Measurements from ENCODE around the gene APC2.
A peak's percentile ranks its signal among the peaks of the same experiment; 100 is the strongest.
"Not testable (repeated sequence)": the region's sequence is repeated elsewhere in the genome, so short reads cannot be mapped to it uniquely, and the experiment has no call there.

APC2 gene

DNA sequence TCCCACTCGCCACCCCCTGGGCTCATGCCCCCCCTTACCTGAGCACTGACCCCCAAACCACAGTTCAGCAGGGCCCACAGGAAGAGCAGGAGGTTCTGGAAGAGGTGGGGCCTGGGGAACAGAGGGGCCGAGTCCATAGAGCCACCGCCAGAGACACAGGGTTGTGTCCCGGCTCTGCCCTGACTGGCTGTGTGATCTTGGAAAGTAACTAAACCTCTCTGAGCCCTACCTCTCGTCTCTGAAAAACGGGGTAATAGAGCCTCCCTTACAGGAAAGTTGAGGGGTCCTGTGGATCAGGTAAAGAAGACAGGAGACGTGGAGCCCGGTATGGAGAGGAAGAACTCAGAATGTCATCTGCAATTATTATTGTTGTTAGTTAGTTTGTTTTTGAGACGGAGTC lies 60.9 kb downstream of the APC2 start:
- peaks cover 0 to 15% of the 10 kb centered on the region in 2 donors for H3K4me1 ChIP-seq (ENCODE audit: control insufficient read depth in 1 of 2, insufficient read depth in 2 of 2, low read length in 2 of 2)
- peaks cover 0 to 4% of the 10 kb centered on the region in 2 donors for H3K9me3 ChIP-seq (ENCODE audit: control insufficient read depth in 1 of 2, low read length in 2 of 2)
- no peak overlapping the region for H3K4me3 ChIP-seq (ENCODE audit: low read depth in 1 of 2, low read length in 2 of 2)
- H3K36me3 ChIP-seq (ENCODE audit: control insufficient read depth in 1 of 2, insufficient read depth in 2 of 2, low read length in 2 of 2), result no peaks in the 10 kb centered on the region
- H3K27me3 ChIP-seq (ENCODE audit: low read depth, low read length), result peaks cover 3% of the 10 kb centered on the region
- no peak overlapping the region for H3K27ac ChIP-seq (ENCODE audit: low read length)

DNA sequence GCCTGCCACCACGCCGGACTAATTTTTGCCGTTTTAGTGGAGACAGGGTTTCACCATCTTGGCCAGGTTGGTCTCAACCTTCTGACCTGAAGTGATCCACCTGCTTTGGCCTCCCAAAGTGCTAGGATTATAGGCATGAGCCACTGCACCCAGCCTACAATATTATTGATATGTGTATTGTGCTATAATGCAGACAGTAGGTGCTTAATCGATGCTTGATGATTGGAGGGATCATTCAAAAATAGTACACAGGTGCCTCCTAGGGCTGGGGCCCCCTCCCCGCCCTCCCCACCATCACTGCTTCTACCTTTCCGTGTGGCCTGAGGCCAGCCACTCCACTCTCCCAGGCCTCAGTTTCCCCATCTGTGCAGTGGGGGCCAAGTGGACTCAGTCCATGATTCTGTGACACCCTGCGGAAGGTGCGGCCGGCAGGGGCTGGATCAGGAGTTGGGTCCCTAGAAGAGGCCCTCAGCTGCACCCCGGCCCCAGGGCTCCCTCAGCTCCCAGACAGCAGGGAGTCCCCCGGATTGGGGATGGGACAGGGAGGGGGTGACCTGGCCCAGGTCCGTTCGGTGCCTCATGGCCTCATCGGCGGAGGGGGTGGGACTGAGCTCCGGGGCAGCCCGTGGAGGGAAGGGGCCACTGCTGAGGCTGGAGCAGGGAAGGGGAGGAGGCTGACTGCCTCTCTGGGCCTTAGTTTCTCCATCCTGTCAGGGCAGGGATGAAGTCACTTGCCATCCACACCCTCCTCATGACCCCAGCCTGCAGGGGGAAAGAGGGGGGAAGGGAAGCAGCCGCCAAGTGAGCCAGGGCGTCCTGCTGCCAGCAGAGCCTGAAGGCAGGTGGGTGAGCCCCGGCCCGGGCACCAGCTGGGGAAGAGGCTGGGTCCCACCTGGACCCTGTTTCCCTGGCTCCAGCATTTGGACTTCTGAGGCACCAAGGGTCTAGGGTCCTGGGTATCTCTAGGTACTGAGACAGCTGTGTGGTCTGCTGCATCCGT lies 61.7 kb downstream of the APC2 start:
- Histone ChIP-seq H3K36me3 (ENCODE audit: control insufficient read depth in 1 of 2, insufficient read depth in 2 of 2, low read length in 2 of 2) (no peaks in the 10 kb centered on the region), H3K9me3 (ENCODE audit: control insufficient read depth in 1 of 2, low read length in 2 of 2) (peaks cover 0 to 4% of the 10 kb centered on the region in 2 donors), H3K27me3 (ENCODE audit: low read depth, low read length) (peaks cover 3% of the 10 kb centered on the region), H3K27ac (ENCODE audit: low read length) (no peak overlapping the region), H3K4me3 (ENCODE audit: low read depth in 1 of 2, low read length in 2 of 2) (no peak overlapping the region), H3K4me1 (ENCODE audit: control insufficient read depth in 1 of 2, insufficient read depth in 2 of 2, low read length in 2 of 2) (peaks cover 0 to 15% of the 10 kb centered on the region in 2 donors)

DNA sequence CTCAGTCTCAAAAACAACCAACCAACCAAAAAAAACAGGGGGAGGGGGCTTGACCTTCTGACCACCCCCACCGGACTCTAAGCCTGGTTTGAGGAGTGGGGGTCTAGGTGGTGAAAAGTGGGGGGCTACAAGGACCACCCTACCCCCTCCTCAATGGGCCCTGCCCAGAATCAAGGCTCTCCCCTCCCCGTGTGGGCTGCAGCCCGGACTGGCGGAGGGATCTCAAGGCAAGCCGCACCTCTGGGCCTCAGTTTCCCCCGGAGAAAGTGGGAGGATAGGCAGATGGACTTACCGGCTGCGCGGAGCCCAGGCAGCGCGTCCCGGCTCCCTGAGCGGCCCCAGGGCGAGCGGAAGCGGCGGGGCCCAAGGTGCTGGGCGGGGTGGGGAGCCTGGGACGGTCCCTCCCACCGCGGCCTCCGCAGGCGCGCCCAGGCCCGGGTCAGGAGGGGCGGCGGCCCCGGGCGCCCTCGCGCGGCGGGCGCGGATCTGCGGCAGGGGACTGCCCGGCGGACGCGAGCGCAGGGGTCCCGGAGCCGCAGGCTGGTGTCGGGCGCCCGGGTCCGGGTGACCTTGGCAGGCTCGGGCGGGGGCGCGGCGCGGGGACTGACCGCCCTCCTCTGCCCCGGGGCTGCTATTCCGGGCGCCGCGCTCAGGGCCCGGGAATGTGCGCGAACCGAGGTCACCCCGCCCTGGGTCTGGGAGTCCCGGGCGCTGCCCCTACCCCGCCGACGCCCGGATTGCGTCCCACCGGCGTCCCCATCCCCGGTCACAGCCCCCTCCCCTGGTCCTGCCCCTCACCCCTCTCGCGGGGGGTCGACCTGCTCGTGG lies 63.0 kb downstream of the APC2 start, which contains the start of gene ADAMTSL5:
Gene ADAMTSL5, minus strand, starts transcription at position 349 of the 828 bp plus-strand sequence. CDS start 2,076 bp downstream, outside the sequence.
- Histone ChIP-seq H3K36me3 (ENCODE audit: control insufficient read depth in 1 of 2, insufficient read depth in 2 of 2, low read length in 2 of 2) (no peaks in the 10 kb centered on the region), H3K27ac (ENCODE audit: low read length) (no peak within 1 kb of the TSS), H3K4me1 (ENCODE audit: control insufficient read depth in 1 of 2, insufficient read depth in 2 of 2, low read length in 2 of 2) (peaks cover 0 to 10% of the 10 kb centered on the region in 2 donors), H3K27me3 (ENCODE audit: low read depth, low read length) (peaks cover 3% of the 10 kb centered on the region), H3K4me3 (ENCODE audit: low read depth in 1 of 2, low read length in 2 of 2) (peak within 1 kb of the TSS; percentile 44 to 61), H3K9me3 (ENCODE audit: control insufficient read depth in 1 of 2, low read length in 2 of 2) (peaks cover 0 to 4% of the 10 kb centered on the region in 2 donors)

DNA sequence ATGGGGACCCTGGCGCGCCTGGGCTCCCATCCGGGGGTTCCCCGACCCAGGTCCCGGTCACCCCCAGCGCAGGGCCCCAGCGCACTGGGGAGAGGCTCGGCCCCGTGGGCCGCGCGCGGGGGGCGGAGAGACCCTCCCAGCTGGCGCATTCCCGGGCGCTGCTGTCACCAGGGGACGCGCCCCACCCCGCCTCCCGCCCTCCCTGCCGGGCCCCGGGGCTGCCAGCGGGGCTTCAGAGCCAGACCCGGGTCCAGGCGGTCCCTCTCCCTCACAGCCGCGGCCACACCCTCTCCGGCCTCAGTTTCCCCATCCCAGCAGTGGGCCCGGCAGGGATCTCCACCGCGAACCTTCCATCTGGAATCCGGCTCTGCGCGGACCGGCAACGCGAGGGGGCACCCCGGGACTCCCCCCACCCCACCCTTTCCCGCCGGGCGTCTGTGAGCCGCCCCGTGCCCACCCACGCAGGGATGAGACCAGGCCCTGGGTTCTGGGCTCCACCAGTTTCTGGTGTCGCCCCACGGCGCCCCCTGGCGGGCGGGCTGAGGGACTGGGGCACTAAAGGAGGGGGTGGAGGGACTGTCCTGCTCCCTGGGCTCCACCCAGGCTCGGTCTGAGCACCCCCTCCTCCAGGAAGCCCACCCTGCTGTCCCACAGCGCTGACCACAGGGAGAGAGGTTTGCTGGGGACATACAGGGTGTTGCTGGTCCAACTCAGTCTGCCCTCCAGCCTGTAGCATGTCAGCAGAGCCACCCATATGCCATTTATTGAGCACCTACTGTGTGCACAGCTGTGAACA lies 63.8 kb downstream of the APC2 start:
- no peaks in the 10 kb centered on the region for H3K36me3 ChIP-seq (ENCODE audit: control insufficient read depth in 1 of 2, insufficient read depth in 2 of 2, low read length in 2 of 2)
- no peak overlapping the region for H3K27ac ChIP-seq (ENCODE audit: low read length)
- no peaks in the 10 kb centered on the region for H3K9me3 ChIP-seq (ENCODE audit: control insufficient read depth in 1 of 2, low read length in 2 of 2)
- peaks cover 3% of the 10 kb centered on the region for H3K27me3 ChIP-seq (ENCODE audit: low read depth, low read length)
- H3K4me3 ChIP-seq (ENCODE audit: low read depth in 1 of 2, low read length in 2 of 2), result peak overlapping the region in 1 of 2 donors; percentile 61
- peaks cover 0 to 7% of the 10 kb centered on the region in 2 donors for H3K4me1 ChIP-seq (ENCODE audit: control insufficient read depth in 1 of 2, insufficient read depth in 2 of 2, low read length in 2 of 2)

DNA sequence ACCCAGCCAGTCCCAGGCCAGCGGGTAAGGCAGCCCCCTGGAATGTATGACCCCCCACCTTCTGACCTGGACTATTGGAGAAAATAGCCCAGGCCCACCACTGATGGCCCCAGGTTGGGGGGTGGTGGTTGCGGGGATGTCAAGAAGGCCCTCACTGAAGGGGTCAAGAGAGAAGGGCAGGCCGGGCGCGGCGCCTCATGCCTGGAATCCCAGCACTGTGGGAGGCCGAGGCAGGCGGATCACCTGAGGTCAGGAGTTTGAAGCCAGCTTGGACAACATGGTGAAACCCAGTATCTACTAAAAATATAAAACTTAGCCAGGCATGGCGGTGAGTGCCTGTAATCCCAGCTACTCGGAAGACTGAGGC lies 64.4 kb downstream of the APC2 start:
- no peaks in the 10 kb centered on the region for H3K9me3 ChIP-seq (ENCODE audit: control insufficient read depth in 1 of 2, low read length in 2 of 2)
- peaks cover 3% of the 10 kb centered on the region for H3K27me3 ChIP-seq (ENCODE audit: low read depth, low read length)
- no peak overlapping the region for H3K27ac ChIP-seq (ENCODE audit: low read length)
- H3K36me3 ChIP-seq (ENCODE audit: control insufficient read depth in 1 of 2, insufficient read depth in 2 of 2, low read length in 2 of 2), result no peaks in the 10 kb centered on the region
- H3K4me3 ChIP-seq (ENCODE audit: low read depth in 1 of 2, low read length in 2 of 2), result no peak overlapping the region
- H3K4me1 ChIP-seq (ENCODE audit: control insufficient read depth in 1 of 2, insufficient read depth in 2 of 2, low read length in 2 of 2), result peaks cover 0 to 7% of the 10 kb centered on the region in 2 donors

DNA sequence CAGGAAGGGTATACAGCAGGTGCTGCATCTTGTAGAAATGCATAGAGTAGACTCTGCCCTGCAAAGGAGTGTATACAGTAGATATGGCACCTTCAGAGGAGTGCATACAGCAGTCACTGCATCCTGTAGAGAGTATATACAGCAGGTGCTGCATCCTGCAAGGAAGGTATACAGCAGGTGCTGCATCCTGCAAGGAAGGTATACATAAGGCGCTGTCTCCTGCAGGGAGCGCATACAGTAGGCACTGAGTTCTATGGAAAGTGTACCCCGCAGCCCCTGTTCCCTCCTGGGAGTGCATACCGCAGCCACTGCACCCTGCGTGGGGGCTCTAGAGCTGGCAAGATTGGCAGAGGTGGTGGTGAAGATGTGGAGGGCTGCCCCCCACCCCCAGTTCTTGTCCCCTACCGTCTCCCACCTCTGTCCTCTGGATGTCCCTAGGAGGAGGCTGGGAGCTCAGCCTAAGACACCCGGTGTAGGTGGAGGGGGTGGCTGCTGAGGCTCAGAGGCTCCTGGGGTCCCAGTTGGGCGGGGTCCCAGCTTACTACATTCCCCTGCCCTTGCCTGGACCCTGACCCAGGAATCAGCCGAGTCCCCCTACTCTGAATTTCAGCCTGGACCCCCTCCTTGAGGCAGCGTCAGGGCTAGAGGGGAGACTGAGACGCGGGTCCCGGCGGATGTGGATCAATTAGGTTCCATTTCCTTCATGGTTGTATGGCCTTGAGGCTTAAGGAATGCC lies 65.2 kb downstream of the APC2 start:
- Histone ChIP-seq H3K27ac (ENCODE audit: low read length) (no peak overlapping the region), H3K9me3 (ENCODE audit: control insufficient read depth in 1 of 2, low read length in 2 of 2) (no peaks in the 10 kb centered on the region), H3K4me3 (ENCODE audit: low read depth in 1 of 2, low read length in 2 of 2) (no peak overlapping the region), H3K27me3 (ENCODE audit: low read depth, low read length) (peaks cover 3% of the 10 kb centered on the region), H3K4me1 (ENCODE audit: control insufficient read depth in 1 of 2, insufficient read depth in 2 of 2, low read length in 2 of 2) (peaks cover 0 to 7% of the 10 kb centered on the region in 2 donors), H3K36me3 (ENCODE audit: control insufficient read depth in 1 of 2, insufficient read depth in 2 of 2, low read length in 2 of 2) (no peaks in the 10 kb centered on the region)

DNA sequence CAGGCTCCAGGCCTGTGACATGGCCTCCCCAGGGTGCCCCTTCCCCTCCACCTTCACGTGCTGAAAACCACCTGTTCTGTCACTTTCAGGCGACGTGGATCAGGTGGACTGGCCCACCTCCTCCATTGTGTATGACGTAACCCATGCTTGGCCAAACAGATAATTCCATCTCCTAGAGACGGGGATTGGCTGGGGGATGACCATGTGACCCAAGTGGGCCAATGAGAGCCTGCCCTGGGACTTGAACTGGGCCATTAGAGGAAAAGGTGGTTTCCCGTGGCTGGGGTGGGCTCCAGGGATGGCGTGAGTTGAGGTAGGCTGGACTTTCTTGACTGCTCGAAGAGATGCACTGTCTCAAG lies 66.5 kb downstream of the APC2 start:
- Histone ChIP-seq H3K36me3 (ENCODE audit: control insufficient read depth in 1 of 2, insufficient read depth in 2 of 2, low read length in 2 of 2) (no peaks in the 10 kb centered on the region), H3K4me1 (ENCODE audit: control insufficient read depth in 1 of 2, insufficient read depth in 2 of 2, low read length in 2 of 2) (peaks cover 0 to 7% of the 10 kb centered on the region in 2 donors), H3K27me3 (ENCODE audit: low read depth, low read length) (peaks cover 3% of the 10 kb centered on the region), H3K4me3 (ENCODE audit: low read depth in 1 of 2, low read length in 2 of 2) (no peak overlapping the region), H3K9me3 (ENCODE audit: control insufficient read depth in 1 of 2, low read length in 2 of 2) (no peaks in the 10 kb centered on the region), H3K27ac (ENCODE audit: low read length) (no peak overlapping the region)

DNA sequence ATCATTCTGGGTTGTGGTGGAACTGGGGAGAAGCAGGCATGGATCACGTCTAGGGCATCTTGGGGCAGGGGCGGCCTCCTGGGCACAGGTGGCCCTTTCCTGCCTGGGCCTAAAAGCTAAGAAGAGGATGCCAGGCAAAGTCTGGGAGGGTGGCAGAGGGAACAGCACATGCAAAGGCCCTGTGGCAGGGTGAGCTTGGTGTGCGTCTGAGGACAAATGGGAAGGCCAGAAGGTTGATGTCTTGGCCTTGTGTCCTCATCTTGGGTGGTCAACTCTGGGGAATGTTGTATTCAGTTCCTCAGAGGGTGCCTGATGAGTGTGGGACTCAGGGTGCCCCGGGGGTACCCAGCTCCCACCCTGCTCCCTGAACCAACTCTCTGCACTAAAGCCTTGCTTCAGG lies 68.5 kb downstream of the APC2 start:
- H3K9me3 ChIP-seq (ENCODE audit: control insufficient read depth in 1 of 2, low read length in 2 of 2), result no peaks in the 10 kb centered on the region
- H3K4me1 ChIP-seq (ENCODE audit: control insufficient read depth in 1 of 2, insufficient read depth in 2 of 2, low read length in 2 of 2), result peaks cover 0 to 2% of the 10 kb centered on the region in 2 donors
- no peak overlapping the region for H3K27ac ChIP-seq (ENCODE audit: low read length)
- peaks cover 5% of the 10 kb centered on the region for H3K27me3 ChIP-seq (ENCODE audit: low read depth, low read length)
- no peak overlapping the region for H3K4me3 ChIP-seq (ENCODE audit: low read depth in 1 of 2, low read length in 2 of 2)
- no peaks in the 10 kb centered on the region for H3K36me3 ChIP-seq (ENCODE audit: control insufficient read depth in 1 of 2, insufficient read depth in 2 of 2, low read length in 2 of 2)

DNA sequence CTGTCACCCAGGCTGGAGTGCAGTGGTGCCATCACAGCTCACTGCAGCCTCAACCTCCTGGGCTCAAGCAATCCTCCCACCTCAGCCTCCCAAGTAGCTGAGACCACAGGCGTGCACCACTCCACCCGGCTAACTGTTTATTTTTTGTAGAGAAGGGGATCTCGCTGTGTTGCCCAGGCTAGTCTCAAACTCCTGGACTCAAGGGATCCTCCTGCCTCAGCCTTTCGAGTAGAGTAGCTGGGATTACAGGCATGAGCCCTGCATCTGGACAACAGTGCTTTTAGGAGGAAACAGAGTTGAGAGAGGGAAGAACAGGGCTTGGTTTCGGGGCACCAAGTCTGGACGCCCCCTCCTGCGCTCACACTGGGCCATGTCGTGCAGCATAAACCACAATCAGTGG lies 69.9 kb downstream of the APC2 start:
- H3K9me3 ChIP-seq (ENCODE audit: control insufficient read depth in 1 of 2, low read length in 2 of 2); H3K27ac ChIP-seq (ENCODE audit: low read length); H3K36me3 ChIP-seq (ENCODE audit: control insufficient read depth in 1 of 2, insufficient read depth in 2 of 2, low read length in 2 of 2); H3K4me1 ChIP-seq (ENCODE audit: control insufficient read depth in 1 of 2, insufficient read depth in 2 of 2, low read length in 2 of 2); H3K4me3 ChIP-seq (ENCODE audit: low read depth in 1 of 2, low read length in 2 of 2): not testable (repeated sequence)
- peaks cover 11% of the 10 kb centered on the region for H3K27me3 ChIP-seq (ENCODE audit: low read depth, low read length)

DNA sequence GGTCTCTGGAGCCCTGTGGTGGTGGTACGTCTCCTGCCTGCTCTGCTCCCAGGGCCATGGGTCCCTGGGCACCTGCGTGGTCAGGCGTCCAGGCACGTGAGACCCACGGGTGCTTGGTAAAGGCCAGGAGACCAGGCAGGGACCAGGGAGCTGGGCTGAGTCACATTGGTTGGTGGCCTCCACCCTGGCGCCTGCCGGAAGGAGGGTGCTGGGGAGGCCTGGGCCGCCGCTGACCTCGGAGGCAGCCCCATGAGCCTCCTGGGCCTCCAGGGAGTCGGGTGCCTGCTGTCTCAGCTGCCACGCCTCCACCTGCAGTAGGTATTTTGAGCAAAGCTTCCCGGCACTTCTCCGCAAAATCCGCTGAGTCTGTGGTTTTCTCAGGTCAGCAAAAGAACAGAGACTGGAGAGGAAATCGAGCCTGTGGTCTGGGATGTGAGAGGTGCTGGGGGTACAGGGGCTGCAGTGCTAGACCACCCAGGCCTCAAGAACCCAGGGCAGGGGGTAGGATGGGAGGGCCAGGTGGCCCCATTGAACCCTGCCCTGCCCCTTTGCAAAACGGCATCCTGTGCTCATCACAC lies 70.4 kb downstream of the APC2 start:
- Histone ChIP-seq H3K9me3 (ENCODE audit: control insufficient read depth in 1 of 2, low read length in 2 of 2) (no peaks in the 10 kb centered on the region), H3K36me3 (ENCODE audit: control insufficient read depth in 1 of 2, insufficient read depth in 2 of 2, low read length in 2 of 2) (no peaks in the 10 kb centered on the region), H3K27me3 (ENCODE audit: low read depth, low read length) (peaks cover 16% of the 10 kb centered on the region), H3K4me3 (ENCODE audit: low read depth in 1 of 2, low read length in 2 of 2) (no peak overlapping the region), H3K27ac (ENCODE audit: low read length) (no peak overlapping the region), H3K4me1 (ENCODE audit: control insufficient read depth in 1 of 2, insufficient read depth in 2 of 2, low read length in 2 of 2) (peaks cover 0 to 3% of the 10 kb centered on the region in 2 donors)

Data from muscle layer of duodenum (tissue), 2 donors.